Transverse colon (tissue), 3 donors: Measurements from ENCODE around the gene FGF6.
"Not testable (repeated sequence)": the region's sequence is repeated elsewhere in the genome, so short reads cannot be mapped to it uniquely, and the experiment has no call there.

Experiments used
- CTCF ChIP-seq, 5 experiments: fragments of 200-600 bp in 3 of 5; fragments of 450-650 bp in 2 of 5; sonication (generic) in 3 of 5; IDR thresholded peaks; 1 replicate in 2 of 5; 2 replicates in 3 of 5; pipeline ENCODE4 v1.5.1; 2016 to 2017; ENCODE audit warnings: antibody characterized with exemption in 5 of 5, inconsistent platforms in 3 of 5, mild to moderate bottlenecking in 2 of 5, moderate library complexity in 1 of 5
- EP300 ChIP-seq: sonication (generic); formaldehyde crosslinking; IDR thresholded peaks from one replicate; pipeline ENCODE4 v1.6.1; 2017; ENCODE audit warnings: antibody characterized with exemption, low read depth

- not testable (repeated sequence) for TF ChIP-seq CTCF (IDR thresholded peaks at IDR 0.05); EP300
These were observed 10.2 kb upstream of the FGF6 start for GRCh38 chr12:4455849-4456248.
